SW 1271 (cell line): ENCODE measurements around the gene CAPN2.

ENCODE experiments used
- DNase-seq, 2 experiments: peaks; one replicate each; lab custom pipeline; 2025; lab: John Stamatoyannopoulos, UW

The CAPN2 gene

DNA sequence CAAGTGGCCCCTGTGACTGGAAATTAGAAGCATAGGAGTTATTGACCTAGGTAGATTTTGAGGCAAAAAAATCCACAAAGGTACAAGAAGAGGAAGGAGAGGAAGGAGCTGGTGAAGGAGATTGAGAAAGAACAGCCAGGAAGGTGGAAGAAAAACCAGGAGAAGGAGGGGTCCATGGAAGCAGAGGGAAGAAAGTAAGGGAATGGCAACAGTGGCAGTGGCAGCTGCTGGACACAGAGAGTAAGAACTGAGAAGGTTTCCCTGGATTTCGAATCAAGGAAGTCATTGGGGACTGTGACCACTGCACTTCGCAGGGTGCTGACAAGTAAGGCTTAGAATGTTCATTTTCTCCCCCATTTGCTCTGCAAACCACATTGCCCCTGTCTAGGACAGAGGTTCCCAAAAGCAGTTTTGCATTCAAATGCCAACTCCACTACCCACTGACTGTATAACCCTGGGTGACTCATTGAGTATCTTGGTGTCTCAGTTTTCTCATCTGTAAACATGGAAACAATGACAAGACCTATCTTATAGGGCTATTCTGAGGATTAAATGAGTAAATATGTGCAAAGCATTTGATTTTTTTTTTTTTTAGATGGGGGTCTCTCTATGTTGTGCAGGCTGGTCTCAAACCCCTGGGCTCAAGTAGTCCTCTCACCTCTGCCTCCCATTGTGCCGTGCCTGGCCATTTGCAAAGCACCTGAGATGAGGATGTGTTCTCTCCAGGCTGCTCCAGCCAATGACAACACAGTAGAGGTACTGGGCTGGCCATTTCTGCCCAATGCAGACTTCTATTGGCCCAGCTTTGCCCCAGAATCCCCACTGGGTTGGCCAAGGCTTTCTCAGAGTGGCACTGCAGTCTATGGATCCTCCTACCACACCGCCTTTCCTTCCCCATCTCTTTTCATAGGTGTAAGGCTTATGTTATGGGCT is 9.3 kb upstream of the CAPN2 start:
- DNase-seq = peak in 1 of 2 experiments; percentile 53

DNA sequence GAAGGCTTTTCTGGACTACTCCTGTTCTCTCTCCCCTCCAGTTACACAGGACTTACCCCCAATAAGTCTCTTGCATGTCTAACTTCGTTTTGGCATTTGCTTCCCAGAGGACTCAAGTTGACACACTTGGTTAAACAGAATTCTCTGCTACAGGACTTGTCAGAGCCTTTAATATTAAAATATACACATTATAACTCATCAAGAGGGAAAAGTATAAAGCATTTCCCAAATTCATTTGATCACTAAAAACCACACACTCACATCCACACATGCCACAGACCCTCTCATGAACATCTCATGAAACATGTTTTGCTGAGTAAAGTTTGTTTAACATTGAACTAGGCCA is 8.7 kb upstream of the CAPN2 start:
- no peak for DNase-seq

DNA sequence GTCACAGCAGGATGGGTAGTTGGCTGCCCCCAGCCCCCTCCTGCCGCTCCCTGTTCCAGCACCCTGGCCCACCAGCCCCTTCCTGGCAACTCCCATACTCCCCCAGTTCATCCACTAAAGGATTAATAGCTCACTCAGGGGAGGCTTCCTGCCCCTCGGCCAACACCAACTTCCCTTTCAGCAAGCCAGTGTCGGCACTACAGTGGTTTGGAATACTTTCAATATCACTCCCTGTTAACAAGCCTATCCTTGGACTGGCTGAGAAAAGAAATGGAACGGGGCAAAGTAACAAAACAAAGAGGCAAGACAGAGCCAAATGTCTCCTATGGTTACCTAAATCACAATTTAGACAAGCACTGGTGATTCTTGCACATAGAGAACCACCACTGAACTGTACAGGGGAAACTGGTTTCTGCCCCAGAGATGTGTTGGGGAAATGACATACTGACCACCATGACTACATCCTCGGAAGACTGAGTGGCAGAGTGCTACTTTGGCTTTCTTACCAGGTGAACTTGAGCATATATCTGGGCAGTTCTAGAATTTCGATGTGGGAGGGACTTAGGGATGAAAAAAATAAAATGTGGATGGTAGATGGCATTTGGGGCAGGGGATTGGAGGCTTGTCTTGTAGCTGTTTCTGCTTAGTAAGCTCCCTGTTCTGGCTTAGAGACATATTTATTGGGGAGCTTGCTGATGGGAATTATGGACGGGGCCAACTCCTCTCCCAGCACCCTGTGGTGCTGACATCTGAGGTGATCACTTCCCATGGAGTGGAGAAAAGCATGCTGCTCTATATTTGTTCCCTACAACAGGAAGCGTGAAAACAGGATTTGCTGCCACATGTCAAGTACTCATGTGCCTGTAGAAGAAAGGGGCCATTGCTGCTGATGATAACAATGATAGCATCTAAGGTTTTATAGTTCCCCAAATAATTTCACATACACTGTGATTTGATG is 7.1 kb upstream of the CAPN2 start:
- no peak for DNase-seq

DNA sequence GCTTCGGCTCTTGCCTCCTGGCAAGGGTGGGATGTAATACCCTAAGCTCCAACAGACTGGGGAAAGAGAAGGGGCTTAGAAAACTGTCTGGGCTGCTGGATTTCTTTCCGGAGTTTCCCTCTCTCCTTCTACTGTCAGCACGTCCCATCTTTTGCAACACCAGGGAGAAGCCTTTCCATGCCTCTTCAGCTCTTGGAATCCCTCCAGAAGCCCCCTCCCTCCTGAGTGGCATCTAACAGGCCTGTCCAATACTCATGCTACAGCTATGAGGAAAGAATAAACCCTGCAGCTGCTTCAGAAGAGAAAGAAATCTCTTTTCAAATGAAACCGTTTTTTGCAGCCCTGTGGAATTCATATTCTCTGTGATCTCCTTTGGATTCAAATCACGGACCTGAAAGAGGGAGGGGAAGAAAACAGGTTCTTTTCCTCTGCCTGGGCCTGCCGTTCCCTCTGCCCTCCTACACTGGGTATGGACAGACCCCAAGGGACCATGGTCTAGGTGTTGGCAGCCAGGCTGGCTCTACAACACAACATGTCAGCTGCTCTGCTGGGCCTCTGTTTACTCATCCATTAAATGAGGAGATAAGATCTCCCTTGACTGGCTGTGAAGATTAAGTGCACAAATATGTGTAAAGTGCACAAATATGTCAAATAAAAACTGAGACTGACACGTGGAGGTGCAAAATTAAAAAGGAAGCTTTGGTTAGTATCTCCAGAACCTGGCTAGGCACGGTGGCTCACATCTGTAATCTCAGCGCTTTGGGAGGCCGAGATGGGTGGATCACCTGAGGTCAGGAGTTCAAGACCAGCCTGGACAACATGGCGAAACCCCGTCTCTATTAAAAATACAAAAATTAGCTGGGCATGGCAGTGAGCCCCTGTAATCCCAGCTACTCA is 6.0 kb upstream of the CAPN2 start:
- no peak for DNase-seq

DNA sequence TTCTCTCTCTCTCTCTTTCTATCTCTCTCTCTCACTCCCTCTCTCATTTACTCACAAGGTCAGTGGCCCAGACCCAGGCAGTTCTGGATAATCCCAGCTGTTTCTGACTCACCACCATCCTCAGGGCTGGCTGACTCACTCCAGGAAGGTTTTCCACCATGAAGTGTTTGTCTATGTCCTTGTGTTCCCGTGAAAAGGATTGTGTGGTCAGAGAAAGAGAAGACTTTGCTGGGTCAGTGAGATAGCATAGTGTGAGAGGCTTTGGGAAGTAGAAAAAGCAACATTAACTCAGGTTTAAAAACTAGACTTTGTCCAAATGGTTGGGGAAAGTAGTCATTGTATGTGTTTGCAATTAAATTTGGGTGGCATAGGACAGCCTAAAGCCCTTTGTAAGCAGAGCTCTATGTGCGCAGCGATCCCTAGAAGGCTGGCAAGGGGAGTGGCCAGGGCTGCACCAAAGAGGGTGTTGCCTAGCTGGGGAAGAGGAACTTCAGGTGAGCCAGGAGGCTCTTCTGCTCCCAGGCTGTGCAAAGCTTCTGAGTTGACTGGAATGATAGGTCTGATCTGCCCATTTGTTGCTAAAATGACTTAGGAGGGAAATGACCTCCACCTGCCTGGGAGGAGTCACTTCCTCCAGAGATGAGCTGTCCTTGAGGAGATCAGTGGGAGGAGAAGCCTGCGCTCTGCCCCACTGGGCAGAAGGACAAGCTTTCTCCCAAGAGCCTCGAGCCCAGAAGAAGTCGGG is 4.9 kb upstream of the CAPN2 start:
- peak; percentile 55 to 85 for DNase-seq

DNA sequence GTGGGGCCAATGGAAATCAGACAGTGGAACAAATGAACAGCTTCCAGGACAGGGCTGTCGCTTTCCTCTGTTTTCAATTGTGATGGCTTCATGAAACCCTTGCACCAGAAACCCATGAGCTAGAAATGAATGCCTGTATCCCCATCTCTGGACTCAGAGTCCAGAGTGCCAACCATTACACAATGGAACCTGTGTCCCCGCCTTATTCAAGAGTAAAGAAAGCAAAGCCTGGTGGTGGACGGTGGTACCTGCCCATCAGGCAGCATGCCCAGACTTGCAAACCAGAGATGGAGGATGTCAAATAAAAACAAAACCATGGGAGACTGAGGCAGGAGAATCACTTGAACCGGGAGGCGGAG is 4.4 kb upstream of the CAPN2 start:
- no peak for DNase-seq

DNA sequence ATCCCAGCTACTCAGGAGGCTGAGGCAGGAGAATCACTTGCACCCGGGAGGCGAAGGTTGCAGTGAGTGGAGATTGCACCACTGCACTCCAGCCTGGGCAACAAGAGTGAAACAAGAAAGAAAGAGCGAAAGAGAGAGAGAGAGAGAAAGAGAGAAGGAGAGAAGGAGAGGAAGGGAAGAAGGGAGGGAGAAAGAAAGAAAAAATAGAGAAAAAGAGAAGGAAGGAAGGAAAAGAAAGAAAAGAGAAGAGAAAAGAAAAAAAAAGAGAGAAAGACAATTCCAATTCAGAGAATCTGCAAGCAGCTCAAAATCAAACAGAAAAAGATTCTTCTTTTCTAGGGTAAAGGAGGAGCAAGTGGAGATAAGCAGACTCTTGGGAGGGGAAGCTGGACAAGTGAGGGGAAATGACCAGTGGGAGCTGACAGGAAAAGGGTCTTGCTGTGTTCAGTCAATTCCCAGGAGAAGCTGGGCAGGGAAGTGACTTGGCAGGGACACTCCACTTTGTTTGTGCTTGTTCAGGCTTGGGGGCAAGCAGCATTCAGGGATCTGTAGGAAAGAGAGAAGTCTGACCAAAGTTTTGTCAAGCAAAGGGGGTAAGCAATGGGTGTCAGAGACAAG is 3.6 kb upstream of the CAPN2 start:
- DNase-seq = no peak

DNA sequence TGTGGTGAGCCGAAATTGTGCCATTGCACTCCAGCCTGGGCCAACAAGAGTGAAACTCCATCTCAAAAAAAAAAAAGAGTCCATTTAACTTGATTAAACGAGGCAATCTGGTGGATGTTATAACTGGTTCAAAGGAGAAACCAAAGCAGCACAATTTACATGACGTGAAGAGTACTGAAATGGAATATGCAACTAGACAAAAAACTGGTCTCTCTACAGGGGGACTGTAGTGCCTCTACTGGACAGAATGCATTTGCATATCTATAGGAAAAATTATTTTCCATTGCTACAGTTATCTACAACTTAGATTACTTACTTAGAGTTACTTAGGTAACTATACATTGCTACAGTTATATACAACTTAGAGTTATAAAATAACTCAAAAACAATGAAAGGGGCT is 2.7 kb upstream of the CAPN2 start:
- DNase-seq = peak in 1 of 2 experiments; percentile 11

DNA sequence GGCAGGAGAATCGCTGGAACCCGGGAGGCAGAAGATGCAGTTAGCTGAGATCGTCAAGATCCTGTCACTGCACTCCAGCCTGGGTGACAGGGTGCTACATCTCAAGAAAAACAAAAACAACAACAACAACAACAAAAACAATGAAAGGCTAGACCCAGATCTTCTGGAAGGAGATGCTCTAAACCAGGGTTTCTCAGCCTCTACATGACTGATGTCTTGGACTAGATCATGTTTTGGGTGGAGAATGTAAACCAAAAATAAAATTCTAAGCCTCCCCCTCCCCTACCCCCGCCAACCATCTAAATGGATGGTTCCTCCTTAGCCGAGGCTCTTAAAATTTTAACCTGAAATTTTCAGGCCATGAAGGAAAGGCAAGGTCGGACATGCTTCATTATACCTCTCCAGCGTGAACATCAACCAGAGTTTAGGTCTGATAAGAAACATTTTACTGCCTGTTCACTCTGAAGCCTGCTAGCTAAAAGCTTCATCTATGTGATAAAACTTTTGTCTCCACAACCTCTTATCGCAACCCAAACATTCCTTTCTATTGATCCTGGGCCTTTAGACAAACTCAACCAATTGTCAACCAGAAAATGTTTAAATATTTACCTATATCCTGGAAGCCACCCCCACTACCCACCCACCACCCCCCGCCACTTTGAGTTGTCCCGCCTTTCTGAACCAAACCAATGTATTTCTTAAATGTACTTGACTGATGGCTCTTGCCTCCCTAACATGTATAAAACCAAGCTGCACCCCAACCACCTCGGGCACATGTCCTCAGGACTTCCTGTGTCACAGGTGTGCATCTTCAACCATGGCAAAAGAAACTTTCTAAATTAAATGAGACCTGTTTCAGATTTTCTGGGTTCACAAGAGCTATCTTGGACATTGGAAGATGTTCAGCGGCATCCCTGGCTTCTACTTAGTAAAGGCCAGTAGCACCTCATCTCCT is 1.9 kb upstream of the CAPN2 start:
- no peak for DNase-seq

DNA sequence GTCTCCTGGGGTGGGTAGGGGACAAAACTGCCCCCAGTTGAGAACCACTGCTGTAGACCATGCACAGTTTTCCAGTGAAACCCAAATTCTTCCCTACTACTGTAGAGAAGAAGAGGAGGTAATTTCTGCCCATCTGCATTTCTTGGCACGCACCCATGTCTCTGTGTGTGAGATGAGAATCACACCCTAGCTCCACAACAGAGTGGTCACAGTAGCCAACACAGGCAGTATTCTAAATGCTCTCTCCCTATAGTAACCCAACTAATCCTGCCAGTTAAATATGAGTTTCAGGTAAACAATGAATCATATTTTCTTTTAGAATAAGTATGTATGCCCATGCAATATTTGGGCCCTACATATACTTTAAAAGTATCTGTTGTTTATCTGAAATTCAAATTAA is 1.2 kb upstream of the CAPN2 start:
- no peak for DNase-seq

DNA sequence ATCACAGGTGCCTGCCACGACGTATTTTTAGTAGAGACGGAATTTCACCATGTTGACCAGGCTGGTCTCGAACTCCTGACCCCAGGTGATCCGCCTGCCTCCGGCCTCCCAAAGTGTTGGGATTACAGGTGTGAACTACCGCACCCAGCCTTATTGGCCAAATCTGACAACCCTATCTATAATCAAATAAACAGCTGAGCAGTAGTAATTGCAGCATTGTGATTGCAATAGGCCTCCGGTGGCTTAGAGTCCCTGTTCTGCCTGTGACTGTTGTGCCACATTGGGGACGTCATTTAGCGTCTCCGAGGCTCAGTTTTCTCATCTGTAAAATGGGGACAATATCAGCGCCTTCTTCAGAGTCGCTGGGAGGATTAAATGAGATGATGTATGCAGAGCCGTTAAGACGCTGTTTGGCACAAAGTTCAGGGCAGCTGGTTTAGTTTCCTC is 569 bp upstream of the CAPN2 start:
- no peak for DNase-seq

DNA sequence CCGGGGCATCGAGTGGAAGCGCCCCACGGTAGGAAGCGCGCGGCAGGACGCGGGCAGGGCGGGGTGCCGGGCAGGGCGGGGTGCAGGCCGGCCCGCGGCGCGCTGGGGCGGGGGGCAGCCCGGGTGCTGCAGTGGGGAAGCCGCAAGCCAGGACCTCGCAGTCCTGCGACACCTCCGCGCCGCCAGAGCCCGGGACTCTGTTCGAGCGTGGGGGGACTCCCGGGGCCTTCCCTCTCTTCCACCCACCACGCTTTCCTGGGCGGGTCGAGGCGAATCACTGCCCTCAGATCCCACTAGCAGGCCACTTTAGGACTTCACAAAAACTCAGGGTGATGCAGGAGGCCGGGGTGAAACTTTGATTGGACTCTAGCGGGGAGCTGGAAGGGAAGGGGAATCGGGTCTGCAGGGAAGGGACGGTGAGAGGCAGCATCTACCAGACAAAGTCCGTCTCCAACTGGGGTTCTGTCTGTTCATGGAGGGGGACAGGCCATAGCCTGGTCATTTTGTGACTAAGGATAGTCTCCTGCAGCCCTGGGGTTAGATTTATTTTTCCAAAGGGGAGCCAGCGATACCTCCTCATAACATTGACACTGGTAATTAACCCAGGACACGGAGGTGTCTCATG is 623 bp downstream of the CAPN2 start:
- DNase-seq = peak in 1 of 2 experiments; percentile 21

DNA sequence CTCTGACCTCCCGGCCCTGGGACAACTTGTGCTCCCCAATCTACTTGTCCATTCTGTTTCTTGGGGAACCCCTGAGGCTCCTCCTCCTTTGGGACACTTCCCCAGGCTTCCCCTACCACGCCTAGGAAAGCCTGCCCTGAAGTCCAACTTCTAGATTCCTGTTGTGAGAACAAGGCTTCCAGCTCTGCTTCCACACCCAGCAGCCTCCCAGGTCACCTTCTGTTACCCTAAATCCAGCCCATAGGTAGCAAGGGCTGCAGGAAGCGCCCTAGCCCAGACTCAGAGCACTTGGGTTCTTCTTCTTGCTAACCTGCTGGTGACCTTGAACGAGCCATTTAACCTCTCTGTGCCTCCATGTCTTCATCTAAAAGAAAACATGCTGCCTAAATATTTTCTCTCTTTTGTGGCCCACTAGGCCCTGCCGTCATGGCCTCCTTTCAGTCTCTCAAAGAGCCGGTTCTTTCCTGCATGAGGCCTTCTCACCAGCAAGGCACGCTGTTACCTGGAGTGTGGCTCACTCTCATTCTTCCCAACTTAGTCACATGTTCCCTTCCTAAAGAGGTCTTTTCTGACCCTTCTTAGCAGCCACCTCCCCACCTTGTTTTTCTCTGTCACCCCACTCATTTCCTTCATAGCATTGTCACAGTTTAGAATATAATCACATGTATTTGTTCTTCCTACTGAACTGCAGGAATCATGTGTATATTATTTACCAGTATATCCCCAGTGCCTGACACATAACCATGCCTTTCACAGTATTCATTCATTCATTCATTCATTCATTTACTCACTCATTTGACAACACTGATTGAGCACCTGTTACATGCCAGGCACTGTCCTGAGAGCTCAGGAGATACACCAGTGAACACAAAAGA is 1.4 kb downstream of the CAPN2 start:
- DNase-seq = peak in 1 of 2 experiments; percentile 15

DNA sequence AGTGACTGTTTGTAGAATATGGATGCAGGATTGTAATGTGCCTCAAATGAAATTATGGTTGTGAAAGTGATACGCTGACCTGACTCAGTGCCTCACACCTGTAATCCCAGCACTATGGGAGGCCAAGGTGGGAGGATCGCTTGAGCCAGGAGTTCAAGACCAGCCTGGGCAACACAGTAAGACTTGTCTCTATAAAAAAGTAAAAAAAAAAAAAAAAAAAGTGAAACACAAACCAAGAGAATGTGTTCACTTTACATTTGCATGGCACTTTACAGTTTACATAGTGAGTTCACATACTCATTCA is 2.0 kb downstream of the CAPN2 start:
- DNase-seq = no peak

DNA sequence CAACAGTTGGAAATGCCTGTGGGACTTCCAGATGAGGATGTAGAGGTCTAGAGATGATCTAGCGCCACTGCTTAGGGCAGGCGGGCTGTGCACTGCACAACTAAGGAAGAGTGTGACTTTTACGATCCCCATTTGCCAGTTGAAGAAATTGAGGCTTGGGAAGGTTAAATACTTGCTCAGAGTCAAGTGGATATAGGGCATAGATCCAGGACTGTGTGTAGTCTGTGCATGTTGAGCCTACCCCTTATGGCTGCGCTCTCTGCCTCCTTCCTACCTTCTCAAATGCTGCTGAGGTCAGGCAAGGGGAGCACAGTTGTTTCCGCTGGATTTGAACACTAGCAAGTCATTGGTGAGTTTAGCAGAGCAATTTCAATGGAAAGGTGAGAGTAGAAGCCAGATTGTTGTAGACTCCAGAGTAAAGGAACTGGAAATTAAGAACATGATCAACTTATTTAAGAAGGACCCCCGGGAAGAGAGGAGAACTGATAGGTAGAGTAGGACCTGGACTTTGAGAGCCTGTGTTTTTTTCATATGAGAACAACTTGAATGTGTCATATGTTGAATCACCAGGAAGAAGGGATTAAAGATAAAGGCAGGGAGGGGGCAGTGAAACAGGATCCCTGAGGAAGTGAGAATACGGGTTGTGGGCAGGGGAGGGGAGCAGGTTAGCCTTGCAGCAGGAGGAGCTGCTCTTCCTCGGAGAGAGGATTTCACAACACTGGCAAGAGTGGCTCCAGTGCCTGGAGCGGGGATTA is 2.7 kb downstream of the CAPN2 start:
- DNase-seq = peak; percentile 58 to 71

DNA sequence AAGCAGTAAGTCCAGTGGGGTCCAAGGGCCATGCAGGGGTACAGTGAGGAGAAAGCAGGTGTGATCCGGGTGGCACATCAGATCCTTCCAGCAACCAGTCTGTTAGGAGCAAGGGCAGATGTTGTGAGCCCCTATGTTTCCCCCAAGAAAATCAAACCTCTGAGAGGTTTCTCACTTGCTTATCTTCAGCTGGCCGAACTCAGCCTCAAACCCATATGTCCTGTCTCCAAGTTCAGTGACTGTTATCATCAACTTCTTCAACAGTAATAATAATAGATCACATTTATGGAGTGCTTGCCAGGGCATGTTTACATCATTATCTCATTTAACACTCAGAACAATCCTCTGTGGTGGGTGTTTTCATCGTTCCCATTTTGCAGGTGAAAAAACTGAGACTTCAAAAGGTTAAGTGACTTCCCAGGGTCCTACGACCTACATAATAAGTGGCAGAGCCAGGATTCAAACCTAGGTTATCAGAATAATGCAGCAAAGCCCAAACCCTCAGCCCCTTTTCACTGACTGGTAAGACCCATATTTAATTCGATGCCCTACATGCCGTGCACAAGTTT is 3.3 kb downstream of the CAPN2 start:
- no peak for DNase-seq

DNA sequence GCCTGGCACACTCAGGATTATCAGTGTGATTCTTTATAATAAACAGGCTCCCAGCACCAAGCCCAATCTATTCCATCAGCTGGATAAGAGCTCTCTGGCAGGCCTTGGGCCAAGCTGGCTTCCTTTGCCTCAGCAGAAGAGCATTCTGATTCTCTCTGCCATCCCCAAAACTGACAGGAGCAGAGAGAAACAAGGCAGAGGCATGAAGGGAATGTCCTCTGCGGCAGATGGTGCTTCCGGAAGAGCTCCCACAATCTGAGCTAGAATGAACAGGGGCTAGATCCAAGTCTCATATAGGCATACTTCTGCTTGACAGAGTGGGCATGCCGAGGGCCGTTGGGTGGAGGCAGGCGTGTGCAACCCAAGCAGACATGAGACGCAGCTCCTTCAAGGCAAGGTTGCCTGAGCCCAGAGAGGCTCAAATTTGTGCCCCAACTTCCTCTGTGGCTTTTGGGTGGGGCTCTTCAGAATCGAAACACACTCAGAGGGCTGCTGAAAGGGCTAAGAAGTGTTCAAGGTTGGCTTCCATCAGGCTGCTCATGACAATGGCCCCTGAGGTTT is 4.0 kb downstream of the CAPN2 start:
- no peak for DNase-seq
